DMS114 treated with DMSO at 0.1 percent for 48 hours (cell line): ENCODE measurements around the gene CRYZL1.

Experiments used
- DNase-seq: peaks from one replicate; lab custom pipeline; 2025; ENCODE audit not compliant: unreplicated experiment; lab: John Stamatoyannopoulos, UW

Gene CRYZL1

GRCh38 chr21:33566514-33566913, 75.0 kb downstream of the CRYZL1 start:
- no peak for DNase-seq

GRCh38 chr21:33562389-33562788, 79.2 kb downstream of the CRYZL1 start:
- DNase-seq: no peak

DNA sequence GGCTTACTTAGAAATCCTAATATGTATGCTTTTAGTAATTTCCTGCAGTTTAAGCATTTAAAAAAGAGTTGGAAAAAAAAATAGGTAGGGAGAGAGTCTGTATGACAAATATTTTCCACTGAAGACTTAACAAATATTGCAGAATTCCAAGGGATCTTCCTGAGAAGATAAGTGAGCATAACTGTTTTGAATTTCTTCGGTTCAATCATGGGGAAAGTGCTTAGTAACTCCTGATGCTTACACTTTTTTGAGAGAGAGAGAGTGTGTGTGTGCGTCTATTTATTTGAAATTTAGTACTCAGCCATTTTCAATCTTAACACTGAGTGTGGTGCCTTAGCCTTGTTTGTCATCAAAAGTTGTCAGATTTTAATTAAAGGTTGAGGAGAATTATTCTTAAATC, 80.2 kb downstream of the CRYZL1 start:
- no peak for DNase-seq

DNA sequence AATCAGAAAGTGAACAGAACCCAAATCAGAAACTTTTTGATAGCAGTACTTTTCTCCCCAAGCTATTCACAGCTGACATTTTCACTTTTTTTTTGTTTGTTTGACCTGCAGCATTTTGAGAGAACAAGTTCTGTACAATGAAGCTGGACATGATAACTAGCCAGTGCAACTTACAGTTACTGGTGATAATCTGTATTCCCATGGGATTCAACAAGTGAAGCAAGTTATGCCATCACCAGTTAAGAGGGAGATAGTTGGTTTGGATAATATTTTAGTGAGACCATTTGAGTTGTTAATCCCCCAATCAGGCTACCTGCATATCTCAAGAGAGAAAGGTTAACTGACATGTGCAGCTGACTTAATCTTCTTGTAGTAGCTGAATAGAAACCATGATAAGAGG, 80.6 kb downstream of the CRYZL1 start:
- no peak for DNase-seq

GRCh38 chr21:33559813-33560212, 81.7 kb downstream of the CRYZL1 start:
- DNase-seq: no peak

- DNase-seq: no peak
Measured at GRCh38 chr21:33558777-33559421, 82.6 kb downstream of the CRYZL1 start.

DNA sequence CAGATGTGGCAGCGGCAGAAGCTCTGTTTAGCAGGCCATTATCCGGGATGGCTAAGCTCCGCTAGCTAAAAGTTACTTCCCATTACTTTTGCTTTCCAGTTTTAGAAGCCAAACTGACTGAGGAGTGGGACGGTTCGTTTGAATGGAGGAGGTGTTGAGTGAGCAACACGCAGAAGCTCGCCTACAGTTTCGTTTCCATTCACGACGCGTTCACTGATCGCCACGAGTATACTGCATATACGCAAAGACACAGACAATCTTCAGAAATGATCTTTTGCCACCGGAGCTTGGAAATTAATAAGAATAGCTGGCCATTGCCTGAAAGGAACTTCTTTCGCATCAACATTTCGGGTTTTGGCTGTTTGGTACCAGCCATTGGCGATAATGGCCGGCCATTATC, 84.1 kb downstream of the CRYZL1 start:
- no peak for DNase-seq

DNA sequence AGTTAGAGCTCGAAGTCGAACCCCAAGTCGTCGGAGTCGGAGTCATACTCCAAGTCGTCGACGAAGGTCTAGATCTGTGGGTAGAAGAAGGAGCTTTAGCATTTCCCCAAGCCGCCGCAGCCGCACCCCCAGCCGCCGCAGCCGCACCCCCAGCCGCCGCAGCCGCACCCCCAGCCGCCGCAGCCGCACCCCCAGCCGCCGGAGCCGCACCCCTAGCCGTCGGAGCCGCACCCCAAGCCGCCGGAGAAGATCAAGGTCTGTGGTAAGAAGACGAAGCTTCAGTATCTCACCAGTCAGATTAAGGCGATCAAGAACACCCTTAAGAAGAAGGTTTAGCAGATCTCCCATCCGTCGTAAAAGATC, 86.6 kb downstream of the CRYZL1 start:
- DNase-seq: no peak

- no peak for DNase-seq
Measured at GRCh38 chr21:33554236-33554981, 87.1 kb downstream of the CRYZL1 start.

DNA sequence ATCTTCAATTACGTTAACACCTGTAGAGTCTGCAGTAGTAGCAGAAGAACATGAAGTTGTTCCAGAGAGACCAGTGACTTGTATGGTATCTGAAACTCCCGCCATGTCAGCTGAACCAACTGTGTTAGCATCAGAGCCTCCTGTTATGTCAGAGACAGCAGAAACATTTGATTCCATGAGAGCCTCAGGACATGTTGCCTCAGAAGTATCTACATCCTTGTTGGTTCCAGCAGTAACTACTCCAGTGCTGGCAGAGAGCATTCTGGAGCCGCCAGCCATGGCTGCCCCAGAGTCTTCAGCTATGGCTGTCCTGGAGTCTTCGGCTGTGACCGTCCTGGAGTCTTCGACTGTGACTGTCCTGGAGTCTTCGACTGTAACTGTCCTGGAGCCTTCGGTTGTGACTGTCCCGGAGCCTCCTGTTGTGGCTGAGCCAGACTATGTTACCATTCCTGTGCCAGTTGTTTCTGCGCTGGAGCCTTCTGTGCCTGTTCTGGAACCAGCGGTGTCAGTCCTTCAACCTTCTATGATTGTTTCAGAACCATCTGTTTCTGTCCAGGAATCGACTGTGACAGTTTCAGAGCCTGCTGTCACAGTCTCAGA, 88.4 kb downstream of the CRYZL1 start:
- no peak for DNase-seq

- no peak for DNase-seq
Measured at GRCh38 chr21:33552093-33552998, 89.2 kb downstream of the CRYZL1 start.

GRCh38 chr21:33551664-33552063, 89.9 kb downstream of the CRYZL1 start:
- DNase-seq: no peak

GRCh38 chr21:33550772-33551660, 90.5 kb downstream of the CRYZL1 start:
- DNase-seq: no peak

DNA sequence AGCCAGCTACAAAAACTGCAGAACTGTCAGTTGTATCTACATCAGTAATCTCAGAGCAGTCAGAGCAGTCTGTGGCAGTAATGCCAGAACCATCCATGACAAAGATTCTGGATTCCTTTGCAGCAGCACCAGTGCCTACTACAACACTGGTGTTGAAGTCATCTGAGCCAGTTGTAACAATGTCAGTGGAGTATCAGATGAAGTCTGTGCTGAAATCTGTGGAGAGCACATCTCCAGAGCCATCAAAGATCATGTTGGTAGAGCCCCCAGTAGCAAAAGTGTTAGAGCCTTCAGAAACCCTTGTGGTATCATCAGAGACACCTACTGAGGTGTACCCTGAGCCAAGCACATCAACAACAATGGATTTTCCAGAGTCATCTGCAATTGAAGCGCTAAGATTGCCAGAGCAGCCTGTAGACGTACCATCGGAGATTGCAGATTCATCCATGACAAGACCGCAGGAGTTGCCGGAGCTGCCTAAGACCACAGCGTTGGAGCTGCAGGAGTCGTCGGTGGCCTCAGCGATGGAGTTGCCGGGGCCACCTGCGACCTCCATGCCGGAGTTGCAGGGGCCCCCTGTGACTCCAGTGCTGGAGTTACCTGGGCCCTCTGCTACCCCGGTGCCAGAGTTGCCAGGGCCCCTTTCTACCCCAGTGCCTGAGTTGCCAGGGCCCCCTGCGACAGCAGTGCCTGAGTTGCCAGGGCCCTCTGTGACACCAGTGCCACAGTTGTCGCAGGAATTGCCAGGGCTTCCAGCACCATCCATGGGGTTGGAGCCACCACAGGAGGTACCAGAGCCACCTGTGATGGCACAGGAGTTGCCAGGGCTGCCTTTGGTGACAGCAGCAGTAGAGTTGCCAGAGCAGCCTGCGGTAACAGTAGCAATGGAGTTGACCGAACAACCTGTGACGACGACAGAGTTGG, 91.4 kb downstream of the CRYZL1 start:
- no peak for DNase-seq

DNA sequence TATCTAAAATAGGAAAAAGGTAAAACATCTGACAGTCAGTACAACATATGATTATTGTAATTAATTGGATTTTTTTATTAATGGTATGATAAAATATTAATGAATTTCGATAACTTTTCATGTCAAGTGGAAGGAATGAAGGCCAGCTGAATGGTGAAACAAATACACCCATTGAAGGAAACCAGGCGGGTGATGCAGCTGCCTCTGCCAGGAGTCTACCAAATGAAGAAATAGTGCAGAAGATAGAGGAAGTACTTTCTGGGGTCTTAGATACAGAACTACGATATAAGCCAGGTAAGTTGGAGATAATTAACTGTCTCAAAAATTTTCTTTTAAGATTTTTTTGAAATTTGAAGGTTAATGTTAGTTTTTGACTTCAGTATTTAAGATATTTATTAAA, 95.5 kb downstream of the CRYZL1 start:
- no peak for DNase-seq

- DNase-seq: no peak
Measured at GRCh38 chr21:33544451-33545195, 96.9 kb downstream of the CRYZL1 start.

- DNase-seq: peak; percentile 35
Measured at GRCh38 chr21:33543505-33544129, 97.9 kb downstream of the CRYZL1 start.
